ENCODE data around the gene TAGLN. TPM values are rescaled to one million over a fixed set of nuclear protein-coding genes. Genes with fewer than 3 reads are reported as not detected.

Gene TAGLN
- total RNA-seq, 3 donors from 2014 or later (not counting 1 experiment from before 2014, with no cell fraction given): 8.2 to 18.0 (median 8.3) TPM

DNA sequence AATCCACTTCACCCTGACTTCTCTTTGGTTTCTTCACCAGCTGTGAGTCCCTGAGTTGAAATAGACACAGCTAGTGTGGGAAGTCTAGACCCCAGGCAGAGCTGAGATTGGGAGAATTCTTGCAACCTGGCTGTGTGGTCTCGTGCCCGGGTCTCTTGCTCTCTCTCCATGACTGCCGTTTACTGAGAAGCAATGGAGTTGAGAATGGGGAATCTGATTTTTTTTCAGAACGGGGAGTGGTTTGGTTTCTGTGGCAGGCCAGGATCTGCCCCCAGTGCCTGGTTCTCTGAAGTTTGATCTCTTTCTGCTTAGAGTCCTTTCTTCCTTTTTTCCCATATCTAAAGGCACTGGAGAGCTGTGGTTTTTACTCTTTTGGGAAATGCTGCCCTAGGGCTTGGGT, 19.1 kb upstream of the TAGLN start:
- 28% methylated on average over 4 of the region's 4 CpGs for WGBS (ENCODE audit: insufficient coverage)
- H3K36me3 Mint-ChIP-seq: no peaks in the 10 kb centered on the region
- H3K9me3 Mint-ChIP-seq: no peaks in the 10 kb centered on the region
- ATAC-seq: no peak
- no peak for DNase-seq
- H3K4me3 ChIP-seq (ENCODE audit: low read length): peak overlapping the region; percentile 72
- TF ChIP-seq, protein P1, sequence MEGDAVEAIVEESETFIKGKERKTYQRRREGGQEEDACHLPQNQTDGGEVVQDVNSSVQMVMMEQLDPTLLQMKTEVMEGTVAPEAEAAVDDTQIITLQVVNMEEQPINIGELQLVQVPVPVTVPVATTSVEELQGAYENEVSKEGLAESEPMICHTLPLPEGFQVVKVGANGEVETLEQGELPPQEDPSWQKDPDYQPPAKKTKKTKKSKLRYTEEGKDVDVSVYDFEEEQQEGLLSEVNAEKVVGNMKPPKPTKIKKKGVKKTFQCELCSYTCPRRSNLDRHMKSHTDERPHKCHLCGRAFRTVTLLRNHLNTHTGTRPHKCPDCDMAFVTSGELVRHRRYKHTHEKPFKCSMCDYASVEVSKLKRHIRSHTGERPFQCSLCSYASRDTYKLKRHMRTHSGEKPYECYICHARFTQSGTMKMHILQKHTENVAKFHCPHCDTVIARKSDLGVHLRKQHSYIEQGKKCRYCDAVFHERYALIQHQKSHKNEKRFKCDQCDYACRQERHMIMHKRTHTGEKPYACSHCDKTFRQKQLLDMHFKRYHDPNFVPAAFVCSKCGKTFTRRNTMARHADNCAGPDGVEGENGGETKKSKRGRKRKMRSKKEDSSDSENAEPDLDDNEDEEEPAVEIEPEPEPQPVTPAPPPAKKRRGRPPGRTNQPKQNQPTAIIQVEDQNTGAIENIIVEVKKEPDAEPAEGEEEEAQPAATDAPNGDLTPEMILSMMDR (IDR thresholded peaks at IDR 0.05): no peak
- peak overlapping the region; percentile 83 for H3K27ac ChIP-seq (ENCODE audit: low read length)
- peak overlapping the region; percentile 95 for H3K4me3 Mint-ChIP-seq
- H3K4me1 ChIP-seq (ENCODE audit: control insufficient read depth, insufficient read depth, low read length): peaks cover 34% of the 10 kb centered on the region
- no peaks in the 10 kb centered on the region for H3K27me3 Mint-ChIP-seq (ENCODE audit: low read depth in 2 of 2)
- peaks cover 26 to 31% of the 10 kb centered on the region in 2 donors for H3K4me1 Mint-ChIP-seq
- peaks cover 3% of the 10 kb centered on the region for H3K36me3 ChIP-seq (ENCODE audit: control insufficient read depth, insufficient read depth, low read length)
- H3K9me3 ChIP-seq (ENCODE audit: control insufficient read depth, insufficient read depth, low read length): no peaks in the 10 kb centered on the region
- peak overlapping the region; percentile 86 to 92 for H3K27ac Mint-ChIP-seq
- no peaks in the 10 kb centered on the region for H3K27me3 ChIP-seq (ENCODE audit: control insufficient read depth, insufficient read depth, low read length)
- intact Hi-C loops (cut with micrococcal nuclease): no loop called here

DNA sequence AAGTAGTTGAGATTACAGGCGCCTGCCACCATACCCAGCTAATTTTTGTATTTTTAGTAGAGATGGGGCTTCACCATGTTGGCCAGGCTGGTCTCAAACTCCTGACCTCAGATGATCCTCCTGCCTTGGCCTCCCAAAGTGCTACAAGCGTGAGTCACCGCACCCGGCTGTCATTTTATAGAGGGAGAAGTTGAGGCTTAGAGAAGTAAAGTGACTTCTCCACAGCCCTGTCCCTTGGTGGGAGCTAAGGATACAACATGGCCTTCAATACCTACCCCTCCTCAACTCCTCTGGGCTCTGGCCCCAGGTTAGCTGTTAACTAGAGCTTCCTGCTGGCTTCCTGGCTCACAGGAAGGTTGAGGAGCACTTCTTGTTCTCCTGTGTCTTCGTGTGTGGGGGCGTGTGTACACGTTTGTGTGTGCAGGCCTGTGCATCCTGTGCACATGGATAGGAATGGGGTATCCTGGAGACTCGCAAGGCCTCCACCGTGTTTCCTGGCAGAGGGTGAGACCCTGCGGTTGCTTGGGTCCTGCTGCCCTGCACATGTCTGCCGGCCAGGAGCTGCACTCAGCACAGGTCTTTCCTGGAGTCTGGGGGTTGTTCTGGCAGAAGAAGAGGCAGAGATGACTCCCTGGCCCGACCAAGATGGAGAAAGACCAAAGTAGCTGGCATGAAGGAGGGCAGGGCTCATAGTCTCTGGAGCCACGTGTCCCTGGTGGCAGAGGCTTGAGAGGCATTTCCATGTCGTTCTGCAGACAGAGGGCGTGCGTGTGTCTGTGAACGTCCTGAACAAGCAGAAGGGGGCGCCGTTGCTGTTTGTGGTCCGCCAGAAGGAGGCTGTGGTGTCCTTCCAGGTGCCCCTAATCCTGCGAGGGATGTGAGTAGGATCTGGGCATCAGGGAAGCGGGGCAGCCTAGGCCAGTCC, 18.2 kb upstream of the TAGLN start:
- Mint-ChIP-seq H3K27me3 (ENCODE audit: low read depth in 2 of 2) (no peaks in the 10 kb centered on the region), H3K36me3 (no peaks in the 10 kb centered on the region), H3K27ac (peak overlapping the region; percentile 86 to 92), H3K4me1 (peaks cover 26 to 31% of the 10 kb centered on the region in 2 donors), H3K4me3 (peak overlapping the region; percentile 95), H3K9me3 (no peaks in the 10 kb centered on the region)
- Histone ChIP-seq H3K4me1 (ENCODE audit: control insufficient read depth, insufficient read depth, low read length) (peaks cover 40% of the 10 kb centered on the region), H3K9me3 (ENCODE audit: control insufficient read depth, insufficient read depth, low read length) (no peaks in the 10 kb centered on the region), H3K27me3 (ENCODE audit: control insufficient read depth, insufficient read depth, low read length) (no peaks in the 10 kb centered on the region), H3K4me3 (ENCODE audit: low read length) (no peak overlapping the region), H3K36me3 (ENCODE audit: control insufficient read depth, insufficient read depth, low read length) (peaks cover 3% of the 10 kb centered on the region), H3K27ac (ENCODE audit: low read length) (no peak overlapping the region)
- WGBS (ENCODE audit: insufficient coverage): 52% methylated on average over 19 of the region's 22 CpGs
- intact Hi-C loops (cut with micrococcal nuclease): no loop called here
- TF ChIP-seq, protein P1 (IDR thresholded peaks at IDR 0.05): peak; percentile 57
- ATAC-seq: peak in 2 of 3 donors; percentile 26 to 33
- DNase-seq: peak; percentile 38 to 79

DNA sequence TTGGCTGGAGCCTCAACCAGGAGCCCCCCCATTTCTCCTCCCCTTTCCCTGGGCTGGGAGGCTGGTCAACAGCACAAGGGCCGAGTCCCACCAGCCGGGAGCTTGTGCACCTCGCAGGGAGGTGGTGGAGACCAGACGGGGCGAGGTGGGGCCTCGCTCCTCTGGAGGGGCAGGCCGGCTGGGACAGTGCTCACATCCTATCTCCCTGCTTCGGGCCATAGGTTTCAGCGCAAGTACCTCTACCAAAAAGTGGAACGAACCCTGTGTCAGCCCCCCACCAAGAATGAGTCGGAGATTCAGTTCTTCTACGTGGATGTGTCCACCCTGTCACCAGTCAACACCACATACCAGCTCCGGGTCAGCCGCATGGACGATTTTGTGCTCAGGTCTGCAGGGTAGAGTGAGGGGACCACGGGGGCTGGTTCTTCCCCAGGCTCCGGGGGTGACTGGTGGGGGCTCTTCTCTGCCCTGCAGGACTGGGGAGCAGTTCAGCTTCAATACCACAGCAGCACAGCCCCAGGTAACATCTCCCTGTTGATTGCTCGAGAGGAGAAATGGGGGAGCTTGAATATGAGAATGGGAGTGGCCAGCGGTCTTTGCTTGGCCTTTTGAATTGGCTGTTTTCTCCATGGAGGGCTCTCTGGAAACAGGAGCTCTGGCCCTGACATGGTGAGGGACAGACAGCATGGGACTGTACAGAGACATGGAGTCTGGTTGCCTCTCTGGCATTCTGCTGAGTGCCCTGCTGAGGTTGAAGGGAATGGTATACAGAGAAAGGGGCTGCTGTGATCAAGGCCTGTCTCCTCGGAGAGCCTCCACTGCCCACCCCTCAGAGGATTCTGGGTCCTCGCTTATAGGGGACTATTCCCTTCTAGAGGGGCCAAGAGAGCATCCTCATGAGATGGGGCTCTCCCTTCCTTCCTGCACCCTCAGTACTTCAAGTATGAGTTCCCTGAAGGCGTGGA, 17.3 kb upstream of the TAGLN start:
- Mint-ChIP-seq H3K4me1 (peaks cover 26 to 31% of the 10 kb centered on the region in 2 donors), H3K36me3 (no peaks in the 10 kb centered on the region), H3K4me3 (no peak overlapping the region), H3K27ac (no peak overlapping the region), H3K27me3 (ENCODE audit: low read depth in 2 of 2) (no peaks in the 10 kb centered on the region), H3K9me3 (no peaks in the 10 kb centered on the region)
- intact Hi-C loops (cut with micrococcal nuclease): no loop called here
- no peak for ATAC-seq
- no peaks in the 10 kb centered on the region for H3K27me3 ChIP-seq (ENCODE audit: control insufficient read depth, insufficient read depth, low read length)
- WGBS (ENCODE audit: insufficient coverage): 96% methylated on average over 22 of the region's 22 CpGs
- peaks cover 49% of the 10 kb centered on the region for H3K4me1 ChIP-seq (ENCODE audit: control insufficient read depth, insufficient read depth, low read length)
- TF ChIP-seq, protein P1 (IDR thresholded peaks at IDR 0.05): no peak
- H3K4me3 ChIP-seq (ENCODE audit: low read length): no peak overlapping the region
- H3K36me3 ChIP-seq (ENCODE audit: control insufficient read depth, insufficient read depth, low read length): peaks cover 3% of the 10 kb centered on the region
- no peak overlapping the region for H3K27ac ChIP-seq (ENCODE audit: low read length)
- H3K9me3 ChIP-seq (ENCODE audit: control insufficient read depth, insufficient read depth, low read length): no peaks in the 10 kb centered on the region
- peak in 1 of 2 donors; percentile 7 for DNase-seq
